Esophagus squamous epithelium (tissue), 5 donors: ENCODE data around the gene ZNF488. TPM values are rescaled to one million over a fixed set of nuclear protein-coding genes. Genes with fewer than 3 reads are reported as not detected.

Source experiments
- DNase-seq: peaks from one replicate; lab custom pipeline; 2025; lab: John Stamatoyannopoulos, UW
- H3K27ac ChIP-seq, 4 donors: fragments of 200-600 bp; sonication (generic); one replicate each; pipeline ENCODE4 v1.5.1; 2016 to 2019; ENCODE audit warnings: mild to moderate bottlenecking in 1 of 4
- H3K27me3 ChIP-seq, 4 donors: fragments of 200-600 bp; sonication (generic); 1 replicate in 3 of 4; 2 replicates in 1 of 4; pipeline versions ENCODE4 v1.5.1 to v1.6.0; 2017 to 2021; ENCODE audit warnings: antibody characterized with exemption in 1 of 4
- H3K36me3 ChIP-seq, 3 donors: fragments of 200-600 bp; sonication (generic); one replicate each; pipeline ENCODE4 v1.5.1; 2016 to 2019
- H3K4me1 ChIP-seq, 3 donors: fragments of 200-600 bp; sonication (generic); one replicate each; pipeline ENCODE4 v1.5.1; 2017 to 2019
- H3K4me3 ChIP-seq, 4 donors: fragments of 200-600 bp; sonication (generic); 1 replicate in 3 of 4; 2 replicates in 1 of 4; pipeline ENCODE4 v1.5.1; 2016 to 2019; ENCODE audit warnings: mild to moderate bottlenecking in 2 of 4, moderate library complexity in 1 of 4
- H3K9me3 ChIP-seq, 3 donors: fragments of 200-600 bp; sonication (generic); one replicate each; pipeline ENCODE4 v1.5.1; 2016 to 2019
- CTCF ChIP-seq, 6 experiments: fragments of 450-650 bp in 4 of 6; fragments of 200-600 bp in 2 of 6; sonication (generic) in 2 of 6; IDR thresholded peaks; one replicate each; pipeline ENCODE4 v1.5.1; 2016 to 2019; ENCODE audit warnings: antibody characterized with exemption in 6 of 6, mild to moderate bottlenecking in 4 of 6, moderate library complexity in 4 of 6
- POLR2A ChIP-seq, 4 donors: fragments of 450-650 bp; IDR thresholded peaks; one replicate each; pipeline ENCODE4 v1.6.1; 2017; ENCODE audit warnings: antibody characterized with exemption in 4 of 4, mild to moderate bottlenecking in 4 of 4, moderate library complexity in 3 of 4
- WGBS, 2 donors: methylation state at CpG; one replicate each; pipeline ENCODE4 v1.1.5; 2018; 5-methylcytosine and 5-hydroxymethylcytosine counted together
- intact Hi-C: fragments of 100-400 bp; cut with DNase I; formaldehyde crosslinking; loops from one replicate; pipeline ENCODE4 v1.15.0; 2022
- total RNA-seq, 4 donors: library from RNA; depleted of rRNA; stranded (reverse); fragments of >200 nt; gene quantifications; one replicate each; pipeline ENCODE4 v1.1.0, GENCODE V29; 2016
- donor health status: DM: yes; HTN: yes; CAD: no.

The ZNF488 gene
- total RNA-seq, 4 donors from 2014 or later = 0.29 to 1.4 (median 0.73) TPM

- Histone ChIP-seq H3K36me3 (no peaks in the 10 kb centered on the region), H3K4me1 (peaks cover 0 to 17% (median 4%) of the 10 kb centered on the region in 3 donors), H3K27ac (no peak overlapping the region), H3K9me3 (no peaks in the 10 kb centered on the region), H3K27me3 (no peaks in the 10 kb centered on the region), H3K4me3 (no peak overlapping the region)
- WGBS, 2 donors = 58 to 68% methylated on average over 2 of the region's 2 CpGs
- intact Hi-C loops = no loop called here
- TF ChIP-seq CTCF (IDR thresholded peaks at IDR 0.05) (no peak), POLR2A (IDR thresholded peaks at IDR 0.05) (no peak)
- no peak for DNase-seq
Measured at GRCh38 chr10:47412869-47413268, 28.8 kb upstream of the ZNF488 start.

- intact Hi-C loops = no loop called here
- Histone ChIP-seq H3K36me3 (no peaks in the 10 kb centered on the region), H3K4me3 (no peak overlapping the region), H3K4me1 (peaks cover 1 to 20% (median 4%) of the 10 kb centered on the region in 3 donors), H3K27me3 (no peaks in the 10 kb centered on the region), H3K27ac (no peak overlapping the region), H3K9me3 (no peaks in the 10 kb centered on the region)
- TF ChIP-seq POLR2A (IDR thresholded peaks at IDR 0.05) (no peak), CTCF (IDR thresholded peaks at IDR 0.05) (no peak)
- WGBS, 2 donors = 87 to 90% methylated on average over 3 of the region's 5 CpGs
- DNase-seq = no peak
Measured at GRCh38 chr10:47412177-47412730, 28.2 kb upstream of the ZNF488 start.

GRCh38 chr10:47410862-47411261 is 26.8 kb upstream of the ZNF488 start:
- Histone ChIP-seq H3K9me3 (no peaks in the 10 kb centered on the region), H3K4me3 (no peak overlapping the region), H3K27me3 (no peaks in the 10 kb centered on the region), H3K4me1 (peaks cover 7 to 34% (median 11%) of the 10 kb centered on the region in 3 donors), H3K36me3 (no peaks in the 10 kb centered on the region), H3K27ac (no peak overlapping the region)
- no peak for TF ChIP-seq CTCF (IDR thresholded peaks at IDR 0.05)
- 76% methylated on average over 3 to 4 of the region's 4 CpGs for WGBS, 2 donors
- intact Hi-C loops = no loop called here
- no peak for DNase-seq

GRCh38 chr10:47410271-47410670 is 26.2 kb upstream of the ZNF488 start:
- no peaks in the 10 kb centered on the region for H3K9me3 ChIP-seq
- DNase-seq = no peak
- no peaks in the 10 kb centered on the region for H3K27me3 ChIP-seq
- no peak overlapping the region for H3K27ac ChIP-seq
- 35 to 46% methylated on average over 4 of the region's 4 CpGs for WGBS, 2 donors
- no peak for TF ChIP-seq CTCF (IDR thresholded peaks at IDR 0.05)
- no peak for TF ChIP-seq POLR2A (IDR thresholded peaks at IDR 0.05)
- intact Hi-C loops = no loop called here
- peaks cover 7 to 40% (median 13%) of the 10 kb centered on the region in 3 donors for H3K4me1 ChIP-seq
- no peaks in the 10 kb centered on the region for H3K36me3 ChIP-seq
- H3K4me3 ChIP-seq = no peak overlapping the region

- Histone ChIP-seq H3K36me3 (no peaks in the 10 kb centered on the region), H3K27me3 (no peaks in the 10 kb centered on the region), H3K4me3 (no peak overlapping the region), H3K4me1 (peaks cover 11 to 44% (median 17%) of the 10 kb centered on the region in 3 donors), H3K9me3 (no peaks in the 10 kb centered on the region), H3K27ac (no peak overlapping the region)
- WGBS, 2 donors = 6 to 69% methylated on average over 2 of the region's 3 CpGs
- intact Hi-C loops = no loop called here
- TF ChIP-seq CTCF (IDR thresholded peaks at IDR 0.05) (no peak), POLR2A (IDR thresholded peaks at IDR 0.05) (no peak)
- DNase-seq = no peak
Measured at GRCh38 chr10:47409866-47410256, 25.8 kb upstream of the ZNF488 start.
